ENCODE data around the gene MZT2B.
"Not testable (repeated sequence)": the region's sequence is repeated elsewhere in the genome, so short reads cannot be mapped to it uniquely, and the experiment has no call there.

DNA sequence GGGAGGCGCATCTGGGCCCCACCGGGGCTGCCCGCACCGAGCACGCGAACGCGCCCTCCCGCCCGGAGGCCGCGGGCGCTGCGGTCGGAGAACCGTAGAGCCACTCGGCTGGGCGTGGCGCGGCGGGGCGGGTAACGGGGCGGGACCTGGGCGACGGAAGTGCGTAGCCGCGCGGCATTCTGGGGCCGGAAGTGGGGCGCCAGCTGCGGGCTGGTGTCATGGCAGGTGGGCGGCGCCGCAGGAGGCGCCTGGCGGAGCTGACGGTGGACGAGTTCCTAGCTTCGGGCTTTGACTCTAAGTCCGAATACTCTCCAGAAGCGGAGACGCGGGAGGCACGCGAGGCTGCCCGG is 47.1 kb downstream of the MZT2B start:
- not testable (repeated sequence) for TF ChIP-seq POLR2A (IDR thresholded peaks at IDR 0.05)
- TF ChIP-seq, protein P1, sequence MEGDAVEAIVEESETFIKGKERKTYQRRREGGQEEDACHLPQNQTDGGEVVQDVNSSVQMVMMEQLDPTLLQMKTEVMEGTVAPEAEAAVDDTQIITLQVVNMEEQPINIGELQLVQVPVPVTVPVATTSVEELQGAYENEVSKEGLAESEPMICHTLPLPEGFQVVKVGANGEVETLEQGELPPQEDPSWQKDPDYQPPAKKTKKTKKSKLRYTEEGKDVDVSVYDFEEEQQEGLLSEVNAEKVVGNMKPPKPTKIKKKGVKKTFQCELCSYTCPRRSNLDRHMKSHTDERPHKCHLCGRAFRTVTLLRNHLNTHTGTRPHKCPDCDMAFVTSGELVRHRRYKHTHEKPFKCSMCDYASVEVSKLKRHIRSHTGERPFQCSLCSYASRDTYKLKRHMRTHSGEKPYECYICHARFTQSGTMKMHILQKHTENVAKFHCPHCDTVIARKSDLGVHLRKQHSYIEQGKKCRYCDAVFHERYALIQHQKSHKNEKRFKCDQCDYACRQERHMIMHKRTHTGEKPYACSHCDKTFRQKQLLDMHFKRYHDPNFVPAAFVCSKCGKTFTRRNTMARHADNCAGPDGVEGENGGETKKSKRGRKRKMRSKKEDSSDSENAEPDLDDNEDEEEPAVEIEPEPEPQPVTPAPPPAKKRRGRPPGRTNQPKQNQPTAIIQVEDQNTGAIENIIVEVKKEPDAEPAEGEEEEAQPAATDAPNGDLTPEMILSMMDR (IDR thresholded peaks at IDR 0.05): not testable (repeated sequence)

Measured in heart left ventricle (tissue), 13 donors.